Stimulated activated CD8-positive, alpha-beta memory T cell treated with anti-CD3 and anti-CD28 coated beads, Interleukin-12 subunit alpha, Interleukin-12 subunit beta, amount 100 ng/mL, for 1 hour (primary cell): Measurements from ENCODE around the gene PON2.
"Not testable (repeated sequence)": the region's sequence is repeated elsewhere in the genome, so short reads cannot be mapped to it uniquely, and the experiment has no call there.

ENCODE experiments used
- DNase-seq: peaks from one replicate; pipeline ENCODE4 v3.0.0-alpha.2; 2020; ENCODE audit warnings: low read depth

Gene PON2

GRCh38 chr7:95434557-95435421 is at the start of gene PON2:
Gene PON2 (minus strand): TSS chr7:95435028. CDS start chr7:95434951, 77 bp downstream.
- no peak for DNase-seq

DNA sequence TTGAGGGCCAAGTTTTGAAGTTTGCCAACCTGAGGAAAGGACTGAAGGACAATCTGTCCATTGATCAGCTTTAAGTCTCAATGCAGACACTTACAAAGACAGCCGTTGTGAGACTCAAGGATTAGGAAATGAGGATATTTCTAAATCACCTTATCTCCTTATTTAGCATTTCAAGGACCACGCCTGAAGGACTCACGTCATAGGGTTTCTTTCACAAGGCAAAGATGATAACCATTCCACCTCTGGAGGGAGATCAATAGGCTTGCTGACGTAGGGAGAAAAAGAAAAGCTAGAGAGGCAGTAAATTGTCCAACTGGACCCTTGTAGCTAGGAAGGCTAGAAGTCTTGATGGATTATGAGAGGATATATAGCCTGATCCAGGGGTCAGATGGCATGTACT is 47.6 kb upstream of the PON2 start:
- DNase-seq = no peak

GRCh38 chr7:95481271-95482165 is 46.7 kb upstream of the PON2 start:
- no peak for DNase-seq

GRCh38 chr7:95479992-95480624 is 45.3 kb upstream of the PON2 start:
- no peak for DNase-seq

DNA sequence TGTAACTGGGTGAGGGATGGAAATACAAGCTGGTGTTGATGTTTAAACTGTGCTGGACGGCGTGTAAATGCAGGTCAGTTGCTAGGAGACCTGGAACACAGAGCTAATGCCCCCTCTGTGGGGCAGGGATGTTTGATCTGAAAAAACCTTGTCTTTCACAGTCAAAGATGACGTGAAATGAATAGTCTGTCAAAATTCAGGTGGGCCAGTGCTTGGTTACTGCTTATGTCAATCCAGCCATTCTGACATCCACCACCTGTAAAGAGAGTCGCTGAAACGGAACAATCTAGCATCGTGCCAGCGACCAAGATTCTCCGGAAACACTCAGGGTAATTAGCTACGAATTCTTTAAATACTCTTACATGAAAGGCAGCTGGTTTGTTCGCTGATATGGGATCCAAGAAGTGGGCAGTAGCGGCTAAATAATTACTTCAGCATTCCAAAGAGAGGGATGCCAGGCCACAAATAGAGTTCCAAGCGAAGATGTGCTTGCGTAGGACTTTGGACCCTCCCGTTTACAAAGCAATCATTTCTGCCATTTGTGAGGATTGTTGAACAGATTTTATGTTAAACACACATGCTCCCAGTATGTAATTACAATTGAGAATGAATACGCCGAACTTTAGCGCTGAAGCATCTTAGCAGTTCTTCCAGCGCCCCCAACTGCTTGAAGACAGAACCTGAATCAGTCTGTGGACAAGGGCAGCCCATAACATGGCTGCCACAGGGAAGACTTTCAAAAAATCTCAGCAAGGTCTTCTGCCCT is 43.6 kb upstream of the PON2 start:
- DNase-seq = no peak

- peak; percentile 11 for DNase-seq
Measured at GRCh38 chr7:95476904-95477594, 42.2 kb upstream of the PON2 start.

DNA sequence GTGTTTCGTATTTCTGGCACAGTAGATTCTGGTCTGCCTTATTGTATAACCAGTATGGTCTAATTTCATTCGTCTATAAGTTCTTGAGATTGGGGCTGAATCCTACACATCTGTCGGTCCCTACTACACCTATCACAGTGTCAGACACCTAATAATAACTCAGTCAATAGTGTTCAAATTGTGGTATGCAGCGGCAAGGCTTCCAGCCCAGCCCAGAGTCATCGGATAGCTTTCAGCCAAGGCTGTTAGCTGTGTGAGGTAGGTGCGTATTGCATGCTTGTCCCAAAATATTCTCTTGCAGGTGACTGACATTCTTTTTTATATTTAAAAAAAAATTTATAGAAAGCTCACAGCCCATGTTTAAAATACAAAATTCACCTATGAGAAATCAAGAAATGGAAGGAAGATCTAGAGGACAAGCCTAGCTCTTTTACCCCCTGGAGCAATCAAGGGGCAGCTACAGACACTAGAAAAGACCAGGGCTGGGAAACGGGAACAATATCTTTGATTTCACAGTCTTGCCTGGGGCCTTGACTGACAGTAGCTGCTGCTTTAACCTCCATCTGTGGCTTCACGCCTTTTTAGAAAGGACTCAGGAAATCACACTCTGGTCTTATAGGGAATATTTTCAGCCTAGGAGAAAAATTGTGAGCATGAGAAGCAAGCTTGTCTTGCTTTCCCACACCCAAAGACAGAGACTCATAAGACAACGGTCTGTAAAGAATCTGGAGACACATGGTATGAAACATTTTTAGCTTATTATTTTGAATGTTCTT is 41.4 kb upstream of the PON2 start:
- no peak for DNase-seq

- DNase-seq = no peak
Measured at GRCh38 chr7:95473276-95473985, 38.6 kb upstream of the PON2 start.

- DNase-seq = no peak
Measured at GRCh38 chr7:95472581-95473161, 37.8 kb upstream of the PON2 start.

DNA sequence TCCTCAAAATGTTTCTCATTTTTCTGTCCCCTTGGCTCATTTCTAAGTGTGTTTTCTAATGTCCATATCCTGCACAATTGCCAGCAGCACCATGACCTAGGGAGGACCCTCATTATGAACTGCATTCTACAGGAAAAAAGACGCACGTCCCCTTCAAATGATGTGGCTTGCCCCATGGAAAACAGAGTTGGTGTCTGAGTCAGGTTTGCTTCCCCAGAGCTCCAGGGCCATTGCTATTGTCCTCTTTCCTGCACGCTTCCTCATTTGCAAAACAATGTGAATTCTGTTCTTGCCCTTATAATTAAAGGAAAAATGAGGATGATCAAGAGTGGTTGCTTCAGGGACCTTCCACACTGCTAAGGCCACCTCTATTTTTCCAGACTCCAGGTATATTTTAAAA is 36.2 kb upstream of the PON2 start:
- DNase-seq = no peak

- no peak for DNase-seq
Measured at GRCh38 chr7:95470452-95470851, 35.6 kb upstream of the PON2 start.

DNA sequence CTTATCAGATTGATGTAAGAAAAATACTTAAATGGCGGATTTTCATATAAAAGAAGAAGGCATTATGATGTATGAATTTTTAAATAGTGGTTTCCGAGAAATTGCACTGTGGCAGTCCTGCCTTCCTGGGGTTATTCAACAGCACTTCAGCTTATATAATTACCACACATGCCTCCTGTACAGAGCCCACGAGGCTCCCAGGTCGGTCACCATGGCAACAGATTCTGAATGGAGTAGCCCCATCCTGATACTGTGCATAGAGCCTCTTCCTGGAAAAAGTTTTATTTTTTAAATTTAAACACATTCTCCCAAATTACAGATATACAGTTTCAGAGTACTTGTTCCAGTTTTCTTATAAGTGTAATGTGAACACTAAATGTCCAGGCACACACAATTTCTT is 35.0 kb upstream of the PON2 start:
- no peak for DNase-seq

DNA sequence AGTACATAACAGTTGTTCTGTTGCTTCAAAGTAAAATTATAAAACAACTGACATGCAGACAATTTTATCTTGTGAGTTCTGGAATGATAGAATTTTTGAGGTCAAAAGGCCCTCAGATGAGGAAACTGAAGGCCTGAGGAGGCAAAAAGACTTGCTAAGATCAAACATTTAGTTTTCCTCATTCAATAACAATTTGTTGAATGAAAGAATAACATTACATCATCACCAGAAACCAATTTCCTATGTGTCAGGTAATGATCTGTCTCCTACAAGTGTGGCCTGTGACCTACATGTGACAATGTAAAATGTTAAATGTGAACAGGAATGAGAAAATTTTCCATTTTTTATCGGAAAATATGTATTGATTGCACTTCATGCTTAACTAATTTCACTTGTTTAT is 34.4 kb upstream of the PON2 start:
- no peak for DNase-seq

- no peak for DNase-seq
Measured at GRCh38 chr7:95467912-95468607, 33.2 kb upstream of the PON2 start.

DNA sequence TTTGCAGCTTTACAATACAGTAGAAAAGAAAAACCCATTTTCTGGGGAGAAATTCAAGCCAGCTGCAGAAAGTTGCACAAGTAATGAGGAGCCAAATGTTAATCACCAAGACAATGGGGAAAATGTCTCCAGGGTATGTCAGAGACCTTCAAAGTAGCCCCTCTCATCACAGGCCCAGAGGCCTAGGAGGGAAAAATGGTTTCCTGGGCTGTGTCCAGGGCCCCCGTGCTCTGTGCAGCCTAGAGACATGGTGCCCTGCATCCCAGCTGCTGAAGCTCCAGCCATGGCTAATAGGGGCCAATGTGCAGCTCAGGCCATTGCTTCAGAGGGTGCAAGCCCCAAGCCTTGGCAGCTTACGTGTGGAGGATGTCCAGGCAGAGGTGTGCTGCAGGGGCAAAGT is 25.8 kb upstream of the PON2 start:
- DNase-seq = not testable (repeated sequence)

- no peak for DNase-seq
Measured at GRCh38 chr7:95457947-95458346, 23.1 kb upstream of the PON2 start.

GRCh38 chr7:95454438-95455045 is 19.7 kb upstream of the PON2 start:
- DNase-seq = no peak

GRCh38 chr7:95446618-95447017 is 11.8 kb upstream of the PON2 start:
- DNase-seq = no peak
